Naive B cell (primary cell): ENCODE results near the gene ILDR2. TPM values are rescaled to one million over a fixed set of nuclear protein-coding genes. Genes with fewer than 3 reads are reported as not detected.

Experiments used
- ATAC-seq, 2 donors: fragments of 150-1000 bp; cut with Tn5 transposase; 2 replicates each; pipeline ENCODE4 v1.10.0; 2021; ENCODE audit warnings: low read depth in 2 of 2, mild to moderate bottlenecking in 2 of 2, moderate library complexity in 2 of 2
- DNase-seq: peaks from one replicate; pipeline ENCODE4 v3.0.0; 2022
- H3K27ac Mint-ChIP-seq, 6 donors: one replicate each; pipeline ENCODE4 v1.8.0; 2020 to 2022; ENCODE audit warnings: mild to moderate bottlenecking in 6 of 6, mixed read lengths in 6 of 6, moderate library complexity in 5 of 6, inconsistent platforms in 2 of 6
- H3K27me3 Mint-ChIP-seq, 3 donors: one replicate each; pipeline ENCODE4 v1.8.0; 2021 to 2022; ENCODE audit warnings: mixed read lengths in 3 of 3, mild to moderate bottlenecking in 1 of 3
- H3K36me3 Mint-ChIP-seq, 2 donors: one replicate each; pipeline ENCODE4 v1.8.0; 2020 to 2022; ENCODE audit warnings: mixed read lengths in 2 of 2, inconsistent platforms in 1 of 2, mild to moderate bottlenecking in 1 of 2
- H3K4me1 Mint-ChIP-seq, 3 donors: one replicate each; pipeline ENCODE4 v1.8.0; 2020 to 2022; ENCODE audit warnings: mixed read lengths in 3 of 3, inconsistent platforms in 1 of 3, mild to moderate bottlenecking in 1 of 3, moderate library complexity in 1 of 3
- H3K4me3 Mint-ChIP-seq, 8 donors: one replicate each; pipeline ENCODE4 v1.8.0; 2020 to 2022; ENCODE audit warnings: mild to moderate bottlenecking in 8 of 8, mixed read lengths in 8 of 8, moderate library complexity in 8 of 8, inconsistent platforms in 2 of 8
- H3K9me3 Mint-ChIP-seq, 7 donors: one replicate each; pipeline ENCODE4 v1.8.0; 2020 to 2022; ENCODE audit warnings: mixed read lengths in 7 of 7, mild to moderate bottlenecking in 5 of 7, inconsistent platforms in 2 of 7, moderate library complexity in 1 of 7
- polyA plus RNA-seq, 6 donors: library from polyadenylated mRNA; unstranded; fragments of 300-500 nt; fragmentation: Illumina TruSeq; gene quantifications; one replicate each; pipeline ENCODE4 v1.2.3, GENCODE V29; 2021; ENCODE audit warnings: low read depth in 6 of 6

ILDR2 gene
- polyA plus RNA-seq, 6 donors from 2014 or later = 0.33 TPM; not detected in 5

- Mint-ChIP-seq H3K4me3 (no peak overlapping the region), H3K9me3 (no peaks in the 10 kb centered on the region), H3K27ac (no peak overlapping the region), H3K36me3 (peaks cover 10 to 19% of the 10 kb centered on the region in 2 donors), H3K27me3 (no peaks in the 10 kb centered on the region), H3K4me1 (peaks cover 0 to 4% (median 4%) of the 10 kb centered on the region in 3 donors)
- DNase-seq (no peak), ATAC-seq (no peak)
Observed at GRCh38 chr1:166865926-166866325, 109.4 kb downstream of the ILDR2 start.

GRCh38 chr1:166859597-166859996, 115.7 kb downstream of the ILDR2 start:
- DNase-seq (no peak), ATAC-seq (peak; percentile 60 to 61)
- Mint-ChIP-seq H3K27me3 (no peaks in the 10 kb centered on the region), H3K36me3 (peaks cover 12 to 22% of the 10 kb centered on the region in 2 donors), H3K4me1 (peaks cover 7 to 15% (median 13%) of the 10 kb centered on the region in 3 donors), H3K27ac (peak overlapping the region in 2 of 6 donors; percentile 11 to 94), H3K4me3 (no peak overlapping the region), H3K9me3 (no peaks in the 10 kb centered on the region)

GRCh38 chr1:166858726-166859419, 116.5 kb downstream of the ILDR2 start:
- Mint-ChIP-seq H3K27ac (peak overlapping the region in 4 of 6 donors; percentile 20 to 77 (median 26)), H3K36me3 (peaks cover 8 to 20% of the 10 kb centered on the region in 2 donors), H3K27me3 (no peaks in the 10 kb centered on the region), H3K4me1 (peaks cover 7 to 18% (median 11%) of the 10 kb centered on the region in 3 donors), H3K4me3 (no peak overlapping the region), H3K9me3 (no peaks in the 10 kb centered on the region)
- ATAC-seq (no peak), DNase-seq (no peak)

Other genes with a start within 250 kb of the ILDR2 start
- gene POGK, start 136.1 kb downstream of the ILDR2 start, polyA plus RNA-seq = 10 to 100 TPM in 5 of 6 donors, 1 to 10 TPM in 1; 9.2 to 24.1 (median 16.1) TPM
- gene TADA1, start 99.3 kb downstream of the ILDR2 start, polyA plus RNA-seq = 10 to 100 TPM; 10.1 to 25.8 (median 14.3) TPM
- gene MAEL, start 13.7 kb upstream of the ILDR2 start, polyA plus RNA-seq = not detected
- gene GPA33, start 114.8 kb upstream of the ILDR2 start, polyA plus RNA-seq = 10 to 100 TPM in 1 of 6 donors, 1 to 10 TPM in 5; 3.4 to 14.6 (median 5.7) TPM
- not detected for gene STYXL2, start 118.5 kb upstream of the ILDR2 start, polyA plus RNA-seq
- gene POU2F1, start 245.3 kb upstream of the ILDR2 start, polyA plus RNA-seq = 10 to 100 TPM; 12.2 to 23.6 (median 20.0) TPM